Measurements from ENCODE around the gene GALNTL6.

GRCh38 chr4:172599554-172599953 is 786.4 kb downstream of the GALNTL6 start:
- no peak for TF ChIP-seq CTCF (conservative IDR thresholded peaks at IDR 0.05)
- no peak for TF ChIP-seq EZH2 (IDR thresholded peaks at IDR 0.05; ENCODE audit: low read depth)
